Measurements from ENCODE around the gene C16orf78. TPM values are rescaled to one million over a fixed set of nuclear protein-coding genes. Genes with fewer than 3 reads are reported as not detected.
A peak's percentile ranks its signal among the peaks of the same experiment; 100 is the strongest.

The C16orf78 gene
- not detected for total RNA-seq

GRCh38 chr16:49373504-49373903 lies at the start of gene C16orf78:
TSS of gene C16orf78 (plus strand) at chr16:49373804. CDS start at chr16:49373940, 136 bp downstream.
- DNase-seq (ENCODE audit: low spot score in 2 of 2) (no peak), ATAC-seq (no peak)
- Mint-ChIP-seq H3K27ac (no peak within 1 kb of the TSS), H3K36me3 (peaks cover 0 to 4% of the 10 kb centered on the region in 2 donors), H3K9me3 (no peaks in the 10 kb centered on the region)

- ATAC-seq: no peak
- no peak for DNase-seq (ENCODE audit: low spot score in 2 of 2)
- peaks cover 6 to 7% of the 10 kb centered on the region in 2 donors for H3K9me3 Mint-ChIP-seq
- H3K36me3 Mint-ChIP-seq: no peaks in the 10 kb centered on the region
- no peak overlapping the region for H3K27ac Mint-ChIP-seq
Measured at GRCh38 chr16:49324703-49325102, 48.9 kb upstream of the C16orf78 start.

GRCh38 chr16:49327466-49327865 lies 46.1 kb upstream of the C16orf78 start:
- DNase-seq (ENCODE audit: low spot score in 2 of 2) (no peak), ATAC-seq (no peak)
- no peaks in the 10 kb centered on the region for H3K36me3 Mint-ChIP-seq
- no peak overlapping the region for H3K27ac Mint-ChIP-seq
- H3K9me3 Mint-ChIP-seq: no peaks in the 10 kb centered on the region

- no peaks in the 10 kb centered on the region for H3K9me3 Mint-ChIP-seq
- H3K36me3 Mint-ChIP-seq: no peaks in the 10 kb centered on the region
- ATAC-seq (no peak), DNase-seq (ENCODE audit: low spot score in 2 of 2) (no peak)
- H3K27ac Mint-ChIP-seq: no peak overlapping the region
Measured at GRCh38 chr16:49328325-49328724, 45.3 kb upstream of the C16orf78 start.

- no peaks in the 10 kb centered on the region for H3K36me3 Mint-ChIP-seq
- H3K27ac Mint-ChIP-seq: no peak overlapping the region
- DNase-seq (ENCODE audit: low spot score in 2 of 2) (no peak), ATAC-seq (no peak)
- H3K9me3 Mint-ChIP-seq: no peaks in the 10 kb centered on the region
Measured at GRCh38 chr16:49330562-49331201, 42.9 kb upstream of the C16orf78 start.

- ATAC-seq: no peak
- no peaks in the 10 kb centered on the region for H3K36me3 Mint-ChIP-seq
- no peaks in the 10 kb centered on the region for H3K9me3 Mint-ChIP-seq
- no peak overlapping the region for H3K27ac Mint-ChIP-seq
- no peak for DNase-seq (ENCODE audit: low spot score in 2 of 2)
Measured at GRCh38 chr16:49332589-49333258, 40.9 kb upstream of the C16orf78 start.

GRCh38 chr16:49333259-49333597 lies 40.4 kb upstream of the C16orf78 start:
- DNase-seq (ENCODE audit: low spot score in 2 of 2): no peak
- Mint-ChIP-seq H3K36me3 (no peaks in the 10 kb centered on the region), H3K9me3 (no peaks in the 10 kb centered on the region), H3K27ac (no peak overlapping the region)
- no peak for ATAC-seq

GRCh38 chr16:49335828-49336227 lies 37.8 kb upstream of the C16orf78 start:
- H3K36me3 Mint-ChIP-seq: no peaks in the 10 kb centered on the region
- no peaks in the 10 kb centered on the region for H3K9me3 Mint-ChIP-seq
- no peak overlapping the region for H3K27ac Mint-ChIP-seq
- DNase-seq (ENCODE audit: low spot score in 2 of 2) (no peak), ATAC-seq (no peak)

GRCh38 chr16:49336581-49336980 lies 37.0 kb upstream of the C16orf78 start:
- Mint-ChIP-seq H3K36me3 (no peaks in the 10 kb centered on the region), H3K27ac (no peak overlapping the region), H3K9me3 (no peaks in the 10 kb centered on the region)
- no peak for DNase-seq (ENCODE audit: low spot score in 2 of 2)
- ATAC-seq: no peak

- Mint-ChIP-seq H3K36me3 (no peaks in the 10 kb centered on the region), H3K9me3 (no peaks in the 10 kb centered on the region)
- no peak for ATAC-seq
Measured at GRCh38 chr16:49337814-49338350, 35.7 kb upstream of the C16orf78 start.

GRCh38 chr16:49338611-49339265 lies 34.9 kb upstream of the C16orf78 start:
- no peak overlapping the region for H3K27ac Mint-ChIP-seq
- DNase-seq (ENCODE audit: low spot score in 2 of 2) (no peak), ATAC-seq (no peak)
- H3K9me3 Mint-ChIP-seq: no peaks in the 10 kb centered on the region
- H3K36me3 Mint-ChIP-seq: no peaks in the 10 kb centered on the region

More at GRCh38 chr16:49337814-49338350, 35.7 kb upstream of the C16orf78 start:
- no peak for DNase-seq (ENCODE audit: low spot score in 2 of 2)
- no peak overlapping the region for H3K27ac Mint-ChIP-seq

- Mint-ChIP-seq H3K9me3 (no peaks in the 10 kb centered on the region), H3K27ac (no peak overlapping the region), H3K36me3 (no peaks in the 10 kb centered on the region)
- no peak for ATAC-seq
- no peak for DNase-seq (ENCODE audit: low spot score in 2 of 2)
Measured at GRCh38 chr16:49340466-49340865, 33.1 kb upstream of the C16orf78 start.

GRCh38 chr16:49341706-49342105 lies 31.9 kb upstream of the C16orf78 start:
- peak overlapping the region in 1 of 2 donors; percentile 69 for H3K27ac Mint-ChIP-seq
- no peaks in the 10 kb centered on the region for H3K36me3 Mint-ChIP-seq
- DNase-seq (ENCODE audit: low spot score in 2 of 2) (no peak), ATAC-seq (no peak)
- H3K9me3 Mint-ChIP-seq: no peaks in the 10 kb centered on the region

- no peaks in the 10 kb centered on the region for H3K36me3 Mint-ChIP-seq
- no peak overlapping the region for H3K27ac Mint-ChIP-seq
- no peaks in the 10 kb centered on the region for H3K9me3 Mint-ChIP-seq
- DNase-seq (ENCODE audit: low spot score in 2 of 2): no peak
- ATAC-seq: no peak
Measured at GRCh38 chr16:49342336-49343265, 31.0 kb upstream of the C16orf78 start.

GRCh38 chr16:49343291-49343690 lies 30.3 kb upstream of the C16orf78 start:
- H3K27ac Mint-ChIP-seq: no peak overlapping the region
- ATAC-seq (no peak), DNase-seq (ENCODE audit: low spot score in 2 of 2) (no peak)
- H3K9me3 Mint-ChIP-seq: no peaks in the 10 kb centered on the region
- no peaks in the 10 kb centered on the region for H3K36me3 Mint-ChIP-seq

GRCh38 chr16:49344401-49344800 lies 29.2 kb upstream of the C16orf78 start:
- ATAC-seq (no peak), DNase-seq (ENCODE audit: low spot score in 2 of 2) (no peak)
- H3K36me3 Mint-ChIP-seq: no peaks in the 10 kb centered on the region
- H3K9me3 Mint-ChIP-seq: no peaks in the 10 kb centered on the region
- H3K27ac Mint-ChIP-seq: no peak overlapping the region

- ATAC-seq: no peak
- Mint-ChIP-seq H3K9me3 (no peaks in the 10 kb centered on the region), H3K36me3 (no peaks in the 10 kb centered on the region), H3K27ac (no peak overlapping the region)
- no peak for DNase-seq (ENCODE audit: low spot score in 2 of 2)
Measured at GRCh38 chr16:49345829-49346228, 27.8 kb upstream of the C16orf78 start.

Data from activated naive CD4-positive, alpha-beta T cell treated with anti-CD3 and anti-CD28 coated beads, Interleukin-2, amount 50 U/mL, for 72 hours (primary cell).